Heart right ventricle (tissue), 16 donors: ENCODE measurements around the gene IL1R2. TPM values are rescaled to one million over a fixed set of nuclear protein-coding genes. Genes with fewer than 3 reads are reported as not detected.

Source experiments
- ATAC-seq, 8 donors: fragments of 200-7000 bp; cut with Tn5 transposase; one replicate each; pipeline ENCODE4 v1.9.1; 2020; ENCODE audit warnings: mild to moderate bottlenecking in 8 of 8, moderate library complexity in 8 of 8, moderate number of reproducible peaks in 1 of 8
- DNase-seq, 2 donors: peaks; one replicate each; pipeline ENCODE4 v3.0.0-alpha.2; 2020
- H3K27ac ChIP-seq, 10 donors: fragments of 200-600 bp; sonication (generic) in 2 of 10; one replicate each; pipeline versions ENCODE4 v1.5.0 to v1.8.0; 2020 to 2022; ENCODE audit warnings: mild to moderate bottlenecking in 3 of 10
- H3K27me3 ChIP-seq, 7 donors: fragments of 200-600 bp; one replicate each; pipeline ENCODE4 v1.8.0; 2021 to 2022; ENCODE audit warnings: mild to moderate bottlenecking in 2 of 7
- H3K36me3 ChIP-seq, 9 donors: fragments of 200-600 bp; sonication (generic) in 1 of 9; one replicate each; pipeline versions ENCODE4 v1.5.0 to v1.8.0; 2020 to 2022; ENCODE audit warnings: mild to moderate bottlenecking in 2 of 9
- H3K4me1 ChIP-seq, 9 donors: fragments of 200-600 bp; sonication (generic) in 1 of 9; one replicate each; pipeline versions ENCODE4 v1.5.0 to v1.8.0; 2020 to 2022; ENCODE audit warnings: mild to moderate bottlenecking in 4 of 9
- H3K4me3 ChIP-seq, 10 donors: fragments of 200-600 bp; sonication (generic) in 2 of 10; one replicate each; pipeline versions ENCODE4 v1.5.0 to v1.8.0; 2020 to 2022; ENCODE audit warnings: mild to moderate bottlenecking in 7 of 10, moderate library complexity in 2 of 10
- H3K9me3 ChIP-seq, 11 donors: fragments of 200-600 bp in 10 of 11; sonication (generic) in 2 of 11; one replicate each; pipeline versions ENCODE4 v1.5.0 to v1.8.0; 2013 to 2022; ENCODE audit warnings: mild to moderate bottlenecking in 2 of 11, control low read depth in 1 of 11, moderate library complexity in 1 of 11
- CTCF ChIP-seq, 9 donors: fragments of 200-600 bp; sonication (generic) in 2 of 9; IDR thresholded peaks; one replicate each; pipeline versions ENCODE4 v1.5.0 to v1.8.0; 2021 to 2022; ENCODE audit warnings: antibody characterized with exemption in 9 of 9, mild to moderate bottlenecking in 5 of 9, moderate library complexity in 1 of 9
- WGBS, 2 donors: extraction: QIAGEN DNeasy Blood & Tissue Kit; methylation state at CpG; one replicate each; pipeline ENCODE4 v1.1.7; 2013; ENCODE audit warnings: inconsistent platforms in 1 of 2; 5-methylcytosine and 5-hydroxymethylcytosine counted together
- intact Hi-C, 10 donors: fragments of 100-400 bp; cut with DNase I; formaldehyde crosslinking; loops; one replicate each; pipeline versions ENCODE4 v1.11.1 to v1.14.2; 2022
- polyA plus RNA-seq, 2 donors: library from polyadenylated mRNA; stranded (reverse); fragments of 200-250 nt; gene quantifications; one replicate each; pipeline ENCODE4 v1.2.3, GENCODE V29; 2013
- total RNA-seq, 10 donors: library from RNA; stranded (reverse); fragmentation: NEBNext Ultra II Directional in 3 of 10; extraction: Animal tissue kit (Norgen Biotek cat#: 25700) in 3 of 10; gene quantifications; one replicate each; pipeline versions ENCODE4 v1.2.1 to v1.2.4, GENCODE V29; 2021 to 2023
- donor health status: Arrhythmogenic right ventricular cardiomyopathy.
- donor health status: ischemic (EF 13 %, LVEDD 7.1; RV severe dilation, severe dysfunction).
- donor health status: healthy with polysubstance abuse.
- donor health status: DM: no; HTN: yes; CAD: no.
- donor health status: DM: no; HTN: no; CAD: no.
- donor health status: ischemic (EF 25% LVEDD 6.9; RV normal size, moderate dysfunction).
- donor health status: ischemic (EF 25% LVEDD 5.7; RV mildly dilated, moderate dysfunction).
- donor health status: healthy.
- donor health status: DM: yes; HTN: yes; CAD: no.
- donor health status: Ischemic cardiomyopathy.
- donor health status: ischemic (EF 35%, LVEDD 5.7; RV mildly dilated, moderate dysfunction).
- donor health status: nonischemic (EF 11% LVEDD 7.7; RV severe dilation, severe dysfunction).
- donor health status: DM: yes; HTN: yes; CAD: no.
- donor health status: PGD.
- donor health status: ischemic (EF 29% LVEDD 5.4; RV normal size, mild dysfunction).
- donor health status: nonischemic (EF 23%, LVEDD 6.1; RV moderate dilation, normal function).

IL1R2 gene
- total and polyA plus RNA-seq, 12 donors = 0.34 to 9.4 (median 1.5) TPM; not detected in 2

- TF ChIP-seq CTCF (IDR thresholded peaks at IDR 0.05) = no peak
- intact Hi-C loops = no loop called here
- ATAC-seq = no peak
Observed at GRCh38 chr2:101970901-101971300, 20.9 kb upstream of the IL1R2 start.

GRCh38 chr2:101971836-101972235, 19.9 kb upstream of the IL1R2 start:
- no peak for DNase-seq
- Histone ChIP-seq H3K4me1 (peaks cover 0 to 52% (median 0%) of the 10 kb centered on the region in 9 donors), H3K27ac (peak overlapping the region in 1 of 10 donors; percentile 80), H3K9me3 (peaks cover 0 to 12% (median 0%) of the 10 kb centered on the region in 11 donors), H3K27me3 (peaks cover 0 to 4% (median 0%) of the 10 kb centered on the region in 7 donors), H3K36me3 (no peaks in the 10 kb centered on the region), H3K4me3 (no peak overlapping the region)
- intact Hi-C loops = no loop called here
- ATAC-seq = no peak
- TF ChIP-seq CTCF (IDR thresholded peaks at IDR 0.05) = no peak

More at GRCh38 chr2:101970901-101971300, 20.9 kb upstream of the IL1R2 start:
- Histone ChIP-seq H3K4me3 (no peak overlapping the region), H3K27ac (no peak overlapping the region), H3K27me3 (peaks cover 0 to 4% (median 0%) of the 10 kb centered on the region in 7 donors), H3K4me1 (peaks cover 0 to 54% (median 0%) of the 10 kb centered on the region in 9 donors), H3K36me3 (no peaks in the 10 kb centered on the region), H3K9me3 (peaks cover 0 to 12% (median 0%) of the 10 kb centered on the region in 11 donors)
- 63 to 65% methylated on average over 1 of the region's 1 CpG for WGBS, 2 donors
- no peak for DNase-seq

- DNase-seq (no peak), ATAC-seq (peak in 3 of 8 donors; percentile 22 to 69 (median 30))
- H3K4me3 ChIP-seq = no peak overlapping the region
- peaks cover 0 to 42% (median 0%) of the 10 kb centered on the region in 9 donors for H3K4me1 ChIP-seq
- intact Hi-C loops = no loop called here
- H3K27me3 ChIP-seq = peaks cover 0 to 4% (median 0%) of the 10 kb centered on the region in 7 donors
- WGBS, 2 donors = 73 to 80% methylated on average over 7 of the region's 7 CpGs
- H3K27ac ChIP-seq = peak overlapping the region in 1 of 10 donors; percentile 80
- TF ChIP-seq CTCF (IDR thresholded peaks at IDR 0.05) = no peak
- H3K36me3 ChIP-seq = no peaks in the 10 kb centered on the region
- H3K9me3 ChIP-seq = peaks cover 0 to 12% (median 0%) of the 10 kb centered on the region in 11 donors
Observed at GRCh38 chr2:101972621-101973434, 18.9 kb upstream of the IL1R2 start.

- H3K4me3 ChIP-seq = no peak overlapping the region
- ATAC-seq (peak in 1 of 8 donors; percentile 28), DNase-seq (no peak)
- peaks cover 0 to 11% (median 0%) of the 10 kb centered on the region in 11 donors for H3K9me3 ChIP-seq
- peaks cover 0 to 4% (median 0%) of the 10 kb centered on the region in 7 donors for H3K27me3 ChIP-seq
- WGBS, 2 donors = 49 to 63% methylated on average over 8 of the region's 8 CpGs
- no peaks in the 10 kb centered on the region for H3K36me3 ChIP-seq
- TF ChIP-seq CTCF (IDR thresholded peaks at IDR 0.05) = no peak
- intact Hi-C loops = no loop called here
- peak overlapping the region in 1 of 10 donors; percentile 45 for H3K27ac ChIP-seq
- peaks cover 0 to 31% (median 0%) of the 10 kb centered on the region in 9 donors for H3K4me1 ChIP-seq
Observed at GRCh38 chr2:101974663-101975062, 17.1 kb upstream of the IL1R2 start.
